Endothelial cell of umbilical vein (primary cell): ENCODE data around the gene BAG3. TPM values are rescaled to one million over a fixed set of nuclear protein-coding genes. Genes with fewer than 3 reads are reported as not detected.
A peak's percentile ranks its signal among the peaks of the same experiment; 100 is the strongest.

ENCODE experiments used
- Bru-seq: library from RNA; stranded (reverse); fragments of 400-500 nt; gene quantifications from one replicate; lab custom pipeline; 2021; lab: Mats Ljungman, UMichigan
- BruChase-seq, 2 experiments: library from RNA; stranded (reverse); fragments of 400-500 nt; gene quantifications; one replicate each; lab custom pipeline; 2021; lab: Mats Ljungman, UMichigan
- BruUV-seq: library from RNA; stranded (reverse); fragments of 400-500 nt; replicated peaks from 2 replicates; lab custom pipeline; 2021; lab: Mats Ljungman, UMichigan
- CTCF ChIA-PET: fragments of 300-600, 350-600 bp; sonication (Branson Sonifier 250); formaldehyde crosslinking; loops from one replicate; lab custom pipeline; 2021; ENCODE audit warnings: antibody characterized with exemption, inconsistent platforms; lab: Charles Lee
- POLR2A ChIA-PET: fragments of 300-600, 350-600 bp; sonication (Branson Sonifier 250); formaldehyde crosslinking; loops from one replicate; lab custom pipeline; 2021; ENCODE audit warnings: antibody characterized with exemption, inconsistent platforms; lab: Charles Lee
- DNase-seq: peaks from one replicate; pipeline ENCODE4 v3.0.0-alpha.2; 2011; ENCODE audit warnings: low read depth, low spot score
- FAIRE-seq: peaks from 2 replicates; lab custom pipeline; 2011; peaks lifted over from hg19 to GRCh38; lab: Jason Lieb, UNC
- H2AFZ ChIP-seq: 2 replicates; pipeline ENCODE4 v1.6.0; 2012; ENCODE audit warnings: low read depth, low read length, control low read depth, inconsistent platforms
- H3K27ac ChIP-seq: 2 replicates; pipeline ENCODE4 v1.5.1; 2011; ENCODE audit warnings: low read depth, mild to moderate bottlenecking, control low read depth, low read length, moderate library complexity; ENCODE audit not compliant: insufficient read depth
- H3K27me3 ChIP-seq, 2 experiments: 2 replicates each; pipeline versions ENCODE4 v1.6.0 to v1.6.1; 2011; ENCODE audit warnings: low read length in 2 of 2, mixed read lengths in 1 of 2; ENCODE audit not compliant: control insufficient read depth in 2 of 2, insufficient read depth in 2 of 2
- H3K36me3 ChIP-seq, 2 experiments: 2 replicates in 1 of 2; 3 replicates in 1 of 2; pipeline ENCODE4 v1.5.1; 2011; ENCODE audit warnings: low read length in 2 of 2, mild to moderate bottlenecking in 1 of 2, moderate library complexity in 1 of 2; ENCODE audit not compliant: control insufficient read depth in 2 of 2, insufficient read depth in 2 of 2; ENCODE audit errors: extremely low read depth in 1 of 2
- H3K4me1 ChIP-seq: 3 replicates; pipeline ENCODE4 v1.5.1; 2011; ENCODE audit warnings: mild to moderate bottlenecking, low read length; ENCODE audit not compliant: control insufficient read depth, insufficient read depth; ENCODE audit errors: extremely low read depth
- H3K4me2 ChIP-seq: 2 replicates; pipeline ENCODE4 v1.6.1; 2011; ENCODE audit warnings: low read length, control low read depth, mixed read lengths; ENCODE audit not compliant: insufficient read depth
- H3K4me3 ChIP-seq, 3 experiments: fragments of 200-600 bp in 1 of 3; sonication (generic), shearing (Covaris generic) in 1 of 3; replicated peaks in 1 of 3; 2 replicates each; pipeline ENCODE4 v1.5.1; 2011 to 2016; ENCODE audit warnings: control low read depth in 3 of 3, low read length in 3 of 3, mild to moderate bottlenecking in 2 of 3, inconsistent platforms in 1 of 3, low read depth in 1 of 3, moderate library complexity in 1 of 3; ENCODE audit not compliant: insufficient read depth in 1 of 3
- H3K79me2 ChIP-seq: 2 replicates; pipeline ENCODE4 v1.6.0; 2012; ENCODE audit warnings: low read length, inconsistent platforms; ENCODE audit not compliant: control insufficient read depth, insufficient read depth
- H3K9ac ChIP-seq: replicated peaks from 2 replicates; pipeline ENCODE3; 2011; ENCODE audit warnings: low read length, control low read depth; ENCODE audit not compliant: insufficient read depth; ENCODE audit errors: extremely low read depth
- H3K9me1 ChIP-seq: replicated peaks from 3 replicates; pipeline ENCODE4 v1.6.0; 2011; ENCODE audit warnings: mild to moderate bottlenecking, low read length; ENCODE audit not compliant: control insufficient read depth, insufficient read depth; ENCODE audit errors: extremely low read depth
- H3K9me3 ChIP-seq: replicated peaks from 2 replicates; pipeline ENCODE4 v1.5.1; 2012; ENCODE audit warnings: low read length, inconsistent platforms; ENCODE audit not compliant: control insufficient read depth, insufficient read depth
- H4K20me1 ChIP-seq: replicated peaks from 2 replicates; pipeline ENCODE3; 2011; ENCODE audit warnings: mild to moderate bottlenecking, low read length; ENCODE audit not compliant: control insufficient read depth, insufficient read depth; ENCODE audit errors: extremely low read depth
- CTCF ChIP-seq, 2 donors: IDR thresholded peaks; 1 replicate in 1 of 2; 2 replicates in 1 of 2; pipeline ENCODE4 v1.5.1; 2011; ENCODE audit warnings: low read length in 2 of 2, mild to moderate bottlenecking in 2 of 2, moderate library complexity in 2 of 2, control low read depth in 1 of 2, inconsistent platforms in 1 of 2, low read depth in 1 of 2; ENCODE audit not compliant: insufficient read depth in 1 of 2; ENCODE audit errors: extremely low read depth in 1 of 2
- FOS ChIP-seq: IDR thresholded peaks from 2 replicates; pipeline ENCODE4 v1.6.1; 2011; ENCODE audit warnings: mild to moderate bottlenecking, low read length, moderate library complexity, borderline replicate concordance; ENCODE audit not compliant: insufficient read depth
- POLR2A ChIP-seq: IDR thresholded peaks from 2 replicates; pipeline ENCODE4 v1.6.1; 2012; ENCODE audit warnings: low read depth, mild to moderate bottlenecking, control low read depth, low read length
- POLR2AphosphoS5 ChIP-seq: IDR thresholded peaks from 2 replicates; pipeline ENCODE4 v1.6.1; 2012; ENCODE audit warnings: low read depth, mild to moderate bottlenecking, control low read depth, low read length, moderate library complexity; ENCODE audit not compliant: insufficient read depth
- dilution Hi-C: fragments of 300-500 bp; cut with MboI; formaldehyde crosslinking; loops from one replicate; pipeline ENCODE4 v1.15.0; 2019; ENCODE audit warnings: low sequenced_read_pairs; ENCODE audit not compliant: extremely low pct_ligation_motif_present
- intact Hi-C: fragments of 100-400 bp; cut with micrococcal nuclease; formaldehyde crosslinking; loops from one replicate; pipeline ENCODE4 v1.10.0; 2022
- long read RNA-seq: library from polyadenylated mRNA; stranded (forward); transcript quantifications from one replicate; pipeline ENCODE4 v2.0.0, GENCODE V29; 2021
- polyA minus RNA-seq, 3 experiments: library from RNA; depleted of rRNA, polyadenylated mRNA; stranded (reverse); fragments of >200 nt; gene quantifications; 1 replicate in 1 of 3; 2 replicates in 2 of 3; pipeline ENCODE4 v1.2.3, GENCODE V29; 2011
- polyA plus RNA-seq, 4 experiments: library from polyadenylated mRNA; depleted of rRNA in 3 of 4; stranded (reverse) in 3 of 4; unstranded in 1 of 4; fragments of >200 nt; gene quantifications; 2 replicates each; pipeline versions ENCODE4 v1.2.1 to v1.2.3, GENCODE V29; 2011 to 2012; ENCODE audit warnings: missing spikeins in 1 of 4
- total RNA-seq: library from RNA; stranded (reverse); gene quantifications from 2 replicates; pipeline ENCODE4 v1.2.3, GENCODE V29; 2021

The BAG3 gene
- 65.4 and 66.7 TPM in 2 replicates for total RNA-seq
- 22.3 and 25.2 TPM in 2 replicates for polyA plus RNA-seq
- polyA plus RNA-seq (2011; cell fraction: cytosol; rRNA removed) = 23.7 and 25.2 TPM in 2 replicates
- 17.6 and 19.2 TPM in 2 replicates for polyA plus RNA-seq (2011; cell fraction: nucleus; rRNA removed)
- polyA plus RNA-seq (2012) = 73.5 and 76.5 TPM in 2 replicates
- 7.7 and 9.1 TPM in 2 replicates for polyA minus RNA-seq
- polyA minus RNA-seq (2011; cell fraction: cytosol; rRNA and poly(A)+ RNA removed) = 8.4 TPM
- polyA minus RNA-seq (2011; cell fraction: nucleus; rRNA and poly(A)+ RNA removed) = 7.2 and 11.8 TPM in 2 replicates
- Bru-seq, nascent RNA = percentile 81 among the genes with signal in this experiment
- BruChase-seq, experiment 1, labeled RNA remaining after a 6-hour chase = percentile 75 among the genes with signal in this experiment
- percentile 81 among the genes with signal in this experiment for BruChase-seq, experiment 2, labeled RNA remaining after a 2-hour chase
- long read RNA-seq, transcript BAG3-201 (4 exons, 2,571 nt) = major isoform, 140 of 279 reads
- long read RNA-seq, partial matches to known transcripts = 81 of 279 reads
- long read RNA-seq, other reads (novel, unspliced or antisense) = 58 of 279 reads

GRCh38 chr10:119650692-119651513 is at the start of gene BAG3:
Gene BAG3, plus strand, starts transcription at chr10:119651380. Its CDS starts 296 bp downstream, at chr10:119651676.
- no peaks in the 10 kb centered on the region for H3K27me3 ChIP-seq
- H3K9me1 ChIP-seq = no peaks in the 10 kb centered on the region
- peak within 1 kb of the TSS; percentile 86 to 97 (median 93) for H3K4me3 ChIP-seq
- BruUV-seq = TSS peak; percentile 32
- intact Hi-C loops = loop anchor here (1.0 to 10.0 kb wide), 9 partner anchors 29 to 571 kb away; partner anchors contain the start of genes DENND10, EIF3A and GRK5
- TF ChIP-seq FOS = peak; percentile 50
- no peak for TF ChIP-seq CTCF (IDR thresholded peaks at IDR 0.05; ENCODE audit: extremely low read depth in 1 of 2, insufficient read depth in 1 of 2, low read depth in 1 of 2, low read length in 2 of 2)
- peak; percentile 98 for TF ChIP-seq POLR2AphosphoS5
- TF ChIP-seq POLR2A = peak; percentile 99
- peak within 1 kb of the TSS; percentile 97 for H3K9ac ChIP-seq
- POLR2A ChIA-PET = interaction anchor here (0.7 to 1.2 kb wide), 13 partner anchors 9 to 416 kb away, joined by 3 to 9 read pairs (median 3); partner anchors contain the start of gene INPP5F
- peak within 1 kb of the TSS; percentile 95 for H3K4me2 ChIP-seq
- H3K36me3 ChIP-seq = no peaks in the 10 kb centered on the region
- peak within 1 kb of the TSS; percentile 56 for H3K27ac ChIP-seq
- no peaks in the 10 kb centered on the region for H3K9me3 ChIP-seq
- H4K20me1 ChIP-seq = peaks cover 3% of the 10 kb centered on the region
- CTCF ChIA-PET = interaction anchor here (0.6 to 2.8 kb wide), 17 partner anchors 8 to 108 kb away, joined by 3 to 21 read pairs (median 4); partner anchors contain the start of genes INPP5F and RGS10
- DNase-seq (peak; percentile 84), FAIRE-seq (peak; percentile 84)
- H3K4me1 ChIP-seq = peaks cover 34% of the 10 kb centered on the region
- peak within 1 kb of the TSS; percentile 95 for H2AFZ ChIP-seq
- peaks cover 45% of the 10 kb centered on the region for H3K79me2 ChIP-seq
- dilution Hi-C loops = no loop called here
